CD14-positive monocyte (primary cell): ENCODE data around the gene ARIH2. TPM values are rescaled to one million over a fixed set of nuclear protein-coding genes. Genes with fewer than 3 reads are reported as not detected.

Experiments used
- DNase-seq, 3 donors: peaks; one replicate each; pipeline ENCODE4 v3.0.0-alpha.2; 2011 to 2022
- H2AFZ ChIP-seq: 2 replicates; pipeline ENCODE4 v1.6.0; 2012; ENCODE audit warnings: mild to moderate bottlenecking, low read depth, low read length, inconsistent platforms; ENCODE audit not compliant: insufficient read depth, poor library complexity, severe bottlenecking
- H3K27ac ChIP-seq, 2 donors: 1 replicate in 1 of 2; 2 replicates in 1 of 2; pipeline ENCODE4 v1.5.1; 2012 to 2013; ENCODE audit warnings: low read length in 2 of 2, control low read depth in 1 of 2, inconsistent platforms in 1 of 2, low read depth in 1 of 2, mild to moderate bottlenecking in 1 of 2
- H3K27me3 ChIP-seq, 2 donors: one replicate each; pipeline versions ENCODE4 v1.6.0 to v1.6.1; 2011 to 2013; ENCODE audit warnings: low read length in 2 of 2; ENCODE audit not compliant: control insufficient read depth in 2 of 2, insufficient read depth in 2 of 2
- H3K36me3 ChIP-seq, 2 donors: replicated peaks in 1 of 2; 1 replicate in 1 of 2; 2 replicates in 1 of 2; pipeline versions ENCODE4 v1.5.1 to v1.6.1; 2012 to 2013; ENCODE audit warnings: low read length in 2 of 2, control low read depth in 1 of 2, inconsistent platforms in 1 of 2, mild to moderate bottlenecking in 1 of 2; ENCODE audit not compliant: insufficient read depth in 2 of 2, control insufficient read depth in 1 of 2
- H3K4me1 ChIP-seq, 2 donors: 1 replicate in 1 of 2; 2 replicates in 1 of 2; pipeline versions ENCODE4 v1.5.1 to v1.6.1; 2012 to 2013; ENCODE audit warnings: low read length in 2 of 2, control low read depth in 1 of 2, inconsistent platforms in 1 of 2, mild to moderate bottlenecking in 1 of 2, moderate library complexity in 1 of 2; ENCODE audit not compliant: insufficient read depth in 2 of 2, control insufficient read depth in 1 of 2
- H3K4me2 ChIP-seq: replicated peaks from 2 replicates; pipeline ENCODE3; 2012; ENCODE audit warnings: low read length, moderate library complexity, mild to moderate bottlenecking; ENCODE audit not compliant: poor library complexity, severe bottlenecking; ENCODE audit errors: extremely low read depth
- H3K4me3 ChIP-seq, 3 experiments: fragments of 200-600 bp in 1 of 3; sonication (generic) in 1 of 3; replicated peaks in 1 of 3; 1 replicate in 2 of 3; 2 replicates in 1 of 3; pipeline ENCODE4 v1.5.1; 2011 to 2013; ENCODE audit warnings: low read length in 3 of 3, mild to moderate bottlenecking in 3 of 3, control low read depth in 2 of 3, low read depth in 2 of 3, inconsistent platforms in 1 of 3, moderate library complexity in 1 of 3
- H3K79me2 ChIP-seq: 2 replicates; pipeline ENCODE4 v1.6.0; 2012; ENCODE audit warnings: mild to moderate bottlenecking, control low read depth, inconsistent platforms, low read length, moderate library complexity; ENCODE audit not compliant: insufficient read depth
- H3K9ac ChIP-seq: 2 replicates; pipeline ENCODE4 v1.6.0; 2017; ENCODE audit warnings: low read length, mild to moderate bottlenecking; ENCODE audit not compliant: insufficient read depth, poor library complexity, severe bottlenecking
- H3K9me3 ChIP-seq, 2 donors: replicated peaks in 1 of 2; 1 replicate in 1 of 2; 2 replicates in 1 of 2; pipeline versions ENCODE4 v1.5.1 to v1.6.1; 2012 to 2013; ENCODE audit warnings: low read length in 2 of 2, control low read depth in 1 of 2; ENCODE audit not compliant: control insufficient read depth in 1 of 2, insufficient read depth in 1 of 2
- H4K20me1 ChIP-seq: 2 replicates; pipeline ENCODE4 v1.6.0; 2012; ENCODE audit warnings: mild to moderate bottlenecking, low read length, control low read depth, moderate library complexity; ENCODE audit not compliant: insufficient read depth
- H3K27ac Mint-ChIP-seq, 7 donors: one replicate each; pipeline ENCODE4 v1.8.0; 2020; ENCODE audit warnings: mild to moderate bottlenecking in 7 of 7, mixed read lengths in 7 of 7, moderate library complexity in 6 of 7, inconsistent platforms in 2 of 7
- H3K27me3 Mint-ChIP-seq, 3 donors: one replicate each; pipeline ENCODE4 v1.8.0; 2021 to 2022; ENCODE audit warnings: low read depth in 3 of 3, mild to moderate bottlenecking in 3 of 3, mixed read lengths in 3 of 3, moderate library complexity in 3 of 3, inconsistent platforms in 1 of 3
- H3K36me3 Mint-ChIP-seq, 2 donors: one replicate each; pipeline ENCODE4 v1.8.0; 2020; ENCODE audit warnings: mixed read lengths in 2 of 2, inconsistent platforms in 1 of 2, mild to moderate bottlenecking in 1 of 2
- H3K4me1 Mint-ChIP-seq: one replicate; pipeline ENCODE4 v1.8.0; 2020; ENCODE audit warnings: mild to moderate bottlenecking, mixed read lengths
- H3K4me3 Mint-ChIP-seq, 2 donors: one replicate each; pipeline ENCODE4 v1.8.0; 2020; ENCODE audit warnings: mild to moderate bottlenecking in 2 of 2, mixed read lengths in 2 of 2, moderate library complexity in 1 of 2
- H3K9me3 Mint-ChIP-seq, 7 donors: one replicate each; pipeline ENCODE4 v1.8.0; 2020 to 2022; ENCODE audit warnings: mixed read lengths in 7 of 7, mild to moderate bottlenecking in 6 of 7, moderate library complexity in 6 of 7, inconsistent platforms in 2 of 7
- CTCF ChIP-seq: fragments of 200-600 bp; IDR thresholded peaks from one replicate; pipeline ENCODE4 v1.8.0; 2022; ENCODE audit warnings: antibody characterized with exemption, mild to moderate bottlenecking
- WGBS: methylation state at CpG from one replicate; pipeline ENCODE4 v1.1.5; 2013; ENCODE audit warnings: missing lambda C conversion rate; ENCODE audit not compliant: insufficient coverage; 5-methylcytosine and 5-hydroxymethylcytosine counted together
- intact Hi-C, 2 donors: fragments of 100-400 bp; cut with micrococcal nuclease; formaldehyde crosslinking; loops; one replicate each; pipeline versions ENCODE4 v1.15.0 to v1.15.1; 2023
- polyA plus RNA-seq, 3 donors: library from polyadenylated mRNA; depleted of rRNA in 1 of 3; unstranded in 2 of 3; stranded (reverse) in 1 of 3; fragments of 300-500 nt in 2 of 3; fragments of >200 nt in 1 of 3; fragmentation: Illumina TruSeq in 2 of 3; gene quantifications; 1 replicate in 2 of 3; 2 replicates in 1 of 3; pipeline ENCODE4 v1.2.3, GENCODE V29; 2012 to 2021

The ARIH2 gene
- polyA plus RNA-seq, 3 donors: 68.2 to 94.8 (median 72.2) TPM

GRCh38 chr3:48894516-48894915 is 24.1 kb upstream of the ARIH2 start:
- no peak overlapping the region for H3K4me2 ChIP-seq
- H3K27ac ChIP-seq: no peak overlapping the region
- H2AFZ ChIP-seq: no peak overlapping the region
- H3K36me3 ChIP-seq: peaks cover 17 to 27% of the 10 kb centered on the region in 2 donors
- TF ChIP-seq CTCF: no peak
- peaks cover 45% of the 10 kb centered on the region for H3K79me2 ChIP-seq
- peaks cover 30 to 38% of the 10 kb centered on the region in 2 donors for H3K4me1 ChIP-seq
- H3K27me3 ChIP-seq: no peaks in the 10 kb centered on the region
- H4K20me1 ChIP-seq: peaks cover 4% of the 10 kb centered on the region
- Mint-ChIP-seq H3K36me3 (peaks cover 17 to 36% of the 10 kb centered on the region in 2 donors), H3K27ac (peak overlapping the region in 1 of 7 donors; percentile 74), H3K4me1 (peaks cover 36% of the 10 kb centered on the region), H3K9me3 (peaks cover 0 to 2% (median 0%) of the 10 kb centered on the region in 7 donors), H3K27me3 (peaks cover 0 to 1% (median 0%) of the 10 kb centered on the region in 3 donors), H3K4me3 (no peak overlapping the region)
- H3K9ac ChIP-seq: no peak overlapping the region
- DNase-seq: no peak
- H3K9me3 ChIP-seq: no peaks in the 10 kb centered on the region
- 100% methylated on average over 5 of the region's 6 CpGs for WGBS
- no peak overlapping the region for H3K4me3 ChIP-seq
- intact Hi-C loops: no loop called here

- peak overlapping the region; percentile 31 to 83 for H3K4me3 Mint-ChIP-seq
- peak overlapping the region; percentile 63 to 93 (median 89) for H3K27ac Mint-ChIP-seq
- no peak overlapping the region for H3K9ac ChIP-seq
- H3K4me2 ChIP-seq: peak overlapping the region; percentile 86
- peaks cover 30 to 39% of the 10 kb centered on the region in 2 donors for H3K4me1 ChIP-seq
- WGBS: 21% methylated on average over 2 of the region's 2 CpGs
- H4K20me1 ChIP-seq: peaks cover 4% of the 10 kb centered on the region
- H3K27me3 ChIP-seq: no peaks in the 10 kb centered on the region
- peak overlapping the region; percentile 99 for H2AFZ ChIP-seq
- TF ChIP-seq CTCF: no peak
- intact Hi-C loops: no loop called here
- DNase-seq: peak in 1 of 3 donors; percentile 28
- H3K27ac ChIP-seq: peak overlapping the region in 1 of 2 donors; percentile 85
- no peaks in the 10 kb centered on the region for H3K27me3 Mint-ChIP-seq
- H3K4me1 Mint-ChIP-seq: peaks cover 33% of the 10 kb centered on the region
- peaks cover 4 to 7% of the 10 kb centered on the region in 2 donors for H3K36me3 ChIP-seq
- H3K9me3 ChIP-seq: no peaks in the 10 kb centered on the region
- peaks cover 45% of the 10 kb centered on the region for H3K79me2 ChIP-seq
- peaks cover 4 to 19% of the 10 kb centered on the region in 2 donors for H3K36me3 Mint-ChIP-seq
- peak overlapping the region in 1 of 3 experiments; percentile 11 for H3K4me3 ChIP-seq
- H3K9me3 Mint-ChIP-seq: peaks cover 0 to 2% (median 0%) of the 10 kb centered on the region in 7 donors
These were observed 21.7 kb upstream of the ARIH2 start for GRCh38 chr3:48896936-48897335.
